GM12878 (cell line): Measurements from ENCODE around the gene CGA.

Experiments used
- CHD2 ChIP-seq: IDR thresholded peaks from 2 replicates; pipeline ENCODE4 v1.6.1; 2011; ENCODE audit warnings: low read depth, low read length, improper control_type of control experiment, borderline replicate concordance
- EGR1 ChIP-seq, 2 experiments: IDR thresholded peaks; 1 replicate in 1 of 2; 2 replicates in 1 of 2; pipeline ENCODE4 v1.6.1; 2011 to 2012; ENCODE audit warnings: low read depth in 2 of 2, low read length in 2 of 2, borderline replicate concordance in 1 of 2, mild to moderate bottlenecking in 1 of 2, moderate library complexity in 1 of 2
- EP300 ChIP-seq, 2 experiments: fragments of 150-350 bp in 1 of 2; IDR thresholded peaks; 2 replicates each; pipeline ENCODE4 v1.6.1; 2011 to 2012; ENCODE audit warnings: low read depth in 2 of 2, low read length in 2 of 2, borderline replicate concordance in 1 of 2, improper control_type of control experiment in 1 of 2, inconsistent platforms in 1 of 2; ENCODE audit not compliant: control insufficient read depth in 1 of 2
- NRF1 ChIP-seq: conservative IDR thresholded peaks from 2 replicates; pipeline ENCODE4 v1.6.1; 2011; ENCODE audit warnings: mild to moderate bottlenecking, low read depth, low read length, improper control_type of control experiment
- PML ChIP-seq: IDR thresholded peaks from 2 replicates; pipeline ENCODE4 v1.6.1; 2012; ENCODE audit warnings: low read length, inconsistent platforms
- SP1 ChIP-seq: IDR thresholded peaks from one replicate; pipeline ENCODE4 v1.6.1; 2011; ENCODE audit warnings: low read depth, low read length
- TF ChIP-seq, protein P1 (sequence below), 3 experiments: IDR thresholded peaks in 2 of 3; conservative IDR thresholded peaks in 1 of 3; 2 replicates each; pipeline ENCODE4 v1.5.1; 2011; ENCODE audit warnings: low read depth in 3 of 3, low read length in 3 of 3, mild to moderate bottlenecking in 3 of 3, control low read depth in 2 of 3, moderate library complexity in 2 of 3, inconsistent platforms in 1 of 3, mixed read lengths in 1 of 3; ENCODE audit not compliant: control insufficient read depth in 2 of 3, insufficient read depth in 1 of 3; ENCODE audit errors: extremely low read depth in 1 of 3

GRCh38 chr6:87115402-87116135 lies 20.7 kb upstream of the CGA start:
- TF ChIP-seq PML: peak; percentile 27; the same call in 1 of the 2 replicates
- TF ChIP-seq, protein P1, sequence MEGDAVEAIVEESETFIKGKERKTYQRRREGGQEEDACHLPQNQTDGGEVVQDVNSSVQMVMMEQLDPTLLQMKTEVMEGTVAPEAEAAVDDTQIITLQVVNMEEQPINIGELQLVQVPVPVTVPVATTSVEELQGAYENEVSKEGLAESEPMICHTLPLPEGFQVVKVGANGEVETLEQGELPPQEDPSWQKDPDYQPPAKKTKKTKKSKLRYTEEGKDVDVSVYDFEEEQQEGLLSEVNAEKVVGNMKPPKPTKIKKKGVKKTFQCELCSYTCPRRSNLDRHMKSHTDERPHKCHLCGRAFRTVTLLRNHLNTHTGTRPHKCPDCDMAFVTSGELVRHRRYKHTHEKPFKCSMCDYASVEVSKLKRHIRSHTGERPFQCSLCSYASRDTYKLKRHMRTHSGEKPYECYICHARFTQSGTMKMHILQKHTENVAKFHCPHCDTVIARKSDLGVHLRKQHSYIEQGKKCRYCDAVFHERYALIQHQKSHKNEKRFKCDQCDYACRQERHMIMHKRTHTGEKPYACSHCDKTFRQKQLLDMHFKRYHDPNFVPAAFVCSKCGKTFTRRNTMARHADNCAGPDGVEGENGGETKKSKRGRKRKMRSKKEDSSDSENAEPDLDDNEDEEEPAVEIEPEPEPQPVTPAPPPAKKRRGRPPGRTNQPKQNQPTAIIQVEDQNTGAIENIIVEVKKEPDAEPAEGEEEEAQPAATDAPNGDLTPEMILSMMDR (IDR thresholded peaks at IDR 0.05 in 2 of 3, conservative IDR thresholded peaks at IDR 0.05 in 1 of 3; ENCODE audit: control insufficient read depth in 2 of 3, extremely low read depth in 1 of 3, insufficient read depth in 1 of 3, low read depth in 3 of 3, low read length in 3 of 3): no peak
- TF ChIP-seq EP300 (IDR thresholded peaks at IDR 0.05; ENCODE audit: borderline replicate concordance in 1 of 2, control insufficient read depth in 1 of 2, low read depth in 2 of 2, low read length in 2 of 2): 0 out of 4 replicates have a peak, but pooled peaks of 1 of the 2 experiments have one; percentile 38
- TF ChIP-seq NRF1: no peak
- TF ChIP-seq CHD2: no peak
- TF ChIP-seq EGR1 (IDR thresholded peaks at IDR 0.05; ENCODE audit: borderline replicate concordance in 1 of 2, low read depth in 2 of 2, low read length in 2 of 2): no peak
- no peak for TF ChIP-seq SP1
